ENCODE data around the gene KCNQ5. TPM values are rescaled to one million over a fixed set of nuclear protein-coding genes. Genes with fewer than 3 reads are reported as not detected.

KCNQ5 gene
- total and polyA plus RNA-seq, 2 of the 8 experiments (the other 6 are each of a cell fraction or from before 2014, with no cell fraction given), result 0.83 to 1.2 TPM

DNA sequence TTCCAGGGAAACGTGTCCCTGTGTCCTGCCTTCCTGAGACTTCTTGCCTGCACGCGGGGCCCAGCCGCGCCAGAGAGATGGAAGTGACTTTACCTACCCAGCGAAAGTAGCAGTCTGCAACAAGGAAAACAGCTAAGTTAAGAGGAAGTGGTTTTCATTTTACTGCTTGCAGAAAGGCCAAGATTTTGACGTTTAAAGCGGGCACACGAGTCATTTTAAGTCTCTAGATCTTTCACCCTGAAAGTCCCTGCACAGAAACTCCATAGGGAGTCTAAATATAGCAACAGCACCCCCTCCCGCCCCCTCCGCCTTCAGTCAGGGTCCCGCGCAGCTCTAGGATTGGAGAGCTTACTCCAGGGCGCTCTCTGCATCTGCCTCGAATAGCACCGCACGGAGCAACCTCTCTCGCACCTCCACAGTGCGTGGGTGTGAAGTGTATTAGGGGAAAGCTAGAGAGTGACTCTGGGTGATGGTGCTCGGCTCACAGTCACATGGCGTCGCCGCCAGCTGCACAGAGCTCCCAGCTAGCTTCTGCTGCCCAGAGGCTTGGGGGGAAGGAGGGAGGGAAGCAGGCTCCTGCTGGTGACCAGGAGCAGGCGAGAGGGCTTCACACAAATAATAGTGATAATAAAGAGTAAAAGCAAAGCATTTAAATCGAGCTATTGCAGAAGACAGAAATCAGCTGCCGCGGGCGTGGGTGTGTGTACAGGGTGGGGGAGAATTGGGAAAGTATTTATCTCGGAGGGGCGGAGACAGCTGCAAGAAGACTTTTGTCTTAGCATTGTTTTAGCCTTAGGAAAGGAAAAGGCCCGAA is 1.8 kb upstream of the KCNQ5 start:
- H3K4me2 ChIP-seq (ENCODE audit: insufficient read depth in 1 of 2, low read depth in 2 of 2, low read length in 2 of 2), result peak overlapping the region; percentile 84 to 99
- no peak overlapping the region for H2BK15ac ChIP-seq (ENCODE audit: low read length)
- no peaks in the 10 kb centered on the region for H3K79me2 ChIP-seq (ENCODE audit: control insufficient read depth in 1 of 2, insufficient read depth in 2 of 2, low read length in 2 of 2)
- TF ChIP-seq, protein P1, sequence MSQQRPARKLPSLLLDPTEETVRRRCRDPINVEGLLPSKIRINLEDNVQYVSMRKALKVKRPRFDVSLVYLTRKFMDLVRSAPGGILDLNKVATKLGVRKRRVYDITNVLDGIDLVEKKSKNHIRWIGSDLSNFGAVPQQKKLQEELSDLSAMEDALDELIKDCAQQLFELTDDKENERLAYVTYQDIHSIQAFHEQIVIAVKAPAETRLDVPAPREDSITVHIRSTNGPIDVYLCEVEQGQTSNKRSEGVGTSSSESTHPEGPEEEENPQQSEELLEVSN (IDR thresholded peaks at IDR 0.05), result peak; percentile 84
- no peak for TF ChIP-seq TAF7 (optimal IDR thresholded peaks at IDR 0.05; ENCODE audit: borderline replicate concordance, low read depth, low read length)
- TF ChIP-seq RAD21 (IDR thresholded peaks at IDR 0.05 in 1 of 2, conservative IDR thresholded peaks at IDR 0.05 in 1 of 2; ENCODE audit: low read depth in 2 of 2, low read length in 2 of 2), result no peak
- TF ChIP-seq, protein P2, sequence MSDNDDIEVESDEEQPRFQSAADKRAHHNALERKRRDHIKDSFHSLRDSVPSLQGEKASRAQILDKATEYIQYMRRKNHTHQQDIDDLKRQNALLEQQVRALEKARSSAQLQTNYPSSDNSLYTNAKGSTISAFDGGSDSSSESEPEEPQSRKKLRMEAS (IDR thresholded peaks at IDR 0.05), result peak; percentile 86
- TF ChIP-seq, protein P3, sequence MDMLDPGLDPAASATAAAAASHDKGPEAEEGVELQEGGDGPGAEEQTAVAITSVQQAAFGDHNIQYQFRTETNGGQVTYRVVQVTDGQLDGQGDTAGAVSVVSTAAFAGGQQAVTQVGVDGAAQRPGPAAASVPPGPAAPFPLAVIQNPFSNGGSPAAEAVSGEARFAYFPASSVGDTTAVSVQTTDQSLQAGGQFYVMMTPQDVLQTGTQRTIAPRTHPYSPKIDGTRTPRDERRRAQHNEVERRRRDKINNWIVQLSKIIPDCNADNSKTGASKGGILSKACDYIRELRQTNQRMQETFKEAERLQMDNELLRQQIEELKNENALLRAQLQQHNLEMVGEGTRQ (IDR thresholded peaks at IDR 0.05; ENCODE audit: low read length), result peak; percentile 9; the same call in 1 of the 2 replicates
- no peak for TF ChIP-seq NANOG (IDR thresholded peaks at IDR 0.05; ENCODE audit: insufficient read depth, low read depth, low read length, poor library complexity, severe bottlenecking)
- no peak for TF ChIP-seq CBX5 (IDR thresholded peaks at IDR 0.05; ENCODE audit: low read depth, low read length)
- no peak for TF ChIP-seq SP2 (IDR thresholded peaks at IDR 0.05; ENCODE audit: low read length)
- TF ChIP-seq EGR1 (IDR thresholded peaks at IDR 0.05; ENCODE audit: borderline replicate concordance, low read depth, low read length), result peak; percentile 38; the same call in 1 of the 2 replicates

More for the DNA sequence above, 1.8 kb upstream of the KCNQ5 start:
- H3K23me2 ChIP-seq (ENCODE audit: low read depth, low read length), result peaks cover 24% of the 10 kb centered on the region; the same call in 1 of the 2 replicates
- H4K20me1 ChIP-seq (replicated peaks in 1 of 2; ENCODE audit: control insufficient read depth in 1 of 2, insufficient read depth in 2 of 2, low read length in 2 of 2), result no peaks in the 10 kb centered on the region
- WGBS, 2 experiments (ENCODE audit: extremely low coverage in 1 of 2, insufficient coverage in 1 of 2, insufficient read length in 1 of 2, insufficient replicate concordance in 2 of 2, low coverage in 1 of 2, low lambda C conversion rate in 2 of 2, missing lambda C conversion rate in 1 of 2), result 15% methylated on average over 31 of the region's 31 CpGs; no CpG with 5 or more reads in 1 of the 2 experiments
- no peak overlapping the region for H2BK20ac ChIP-seq (ENCODE audit: low read length)
- H3K9me3 ChIP-seq (ENCODE audit: insufficient read depth in 2 of 2, low read depth in 1 of 2, low read length in 1 of 2), result no peaks in the 10 kb centered on the region
- H2BK120ac ChIP-seq (replicated peaks; ENCODE audit: low read depth, low read length), result no peak overlapping the region
- peak overlapping the region; percentile 14 to 78 (median 44); a peak in 7 of 8 replicates for H3K4me3 ChIP-seq (ENCODE audit: extremely low read depth in 1 of 4, insufficient read depth in 2 of 4, low read depth in 3 of 4, low read length in 4 of 4)
- H3K9ac ChIP-seq (replicated peaks in 1 of 4; ENCODE audit: extremely low read depth in 1 of 4, low read depth in 3 of 4, low read length in 3 of 4), result no peak overlapping the region
- H2BK5ac ChIP-seq (ENCODE audit: low read depth, low read length), result no peak overlapping the region
- H3K18ac ChIP-seq (ENCODE audit: extremely low read depth, low read length), result no peak overlapping the region
- H3K36me3 ChIP-seq (ENCODE audit: control insufficient read depth in 2 of 4, insufficient read depth in 4 of 4, low read length in 3 of 4), result no peaks in the 10 kb centered on the region
- H3K56ac ChIP-seq (replicated peaks; ENCODE audit: insufficient read length, low read depth, low read length), result no peak overlapping the region
- FAIRE-seq (no peak), DNase-seq (ENCODE audit: low read depth in 1 of 2, low spot score in 2 of 2) (peak in 1 of 2 experiments; percentile 65)
- no peak overlapping the region for H4K91ac ChIP-seq (replicated peaks; ENCODE audit: insufficient read length, low read length)
- H3K79me1 ChIP-seq (ENCODE audit: low read depth, low read length), result no peaks in the 10 kb centered on the region
- no peak overlapping the region for H3K4ac ChIP-seq (replicated peaks; ENCODE audit: insufficient read length, low read depth, low read length)
- no peak overlapping the region for H3K27ac ChIP-seq (ENCODE audit: low read depth, low read length)
- H4K8ac ChIP-seq (ENCODE audit: extremely low read depth, insufficient read depth, low read length), result no peak overlapping the region
- no peak overlapping the region for H2AK5ac ChIP-seq (ENCODE audit: low read depth, low read length)
- H3K4me1 ChIP-seq (replicated peaks in 1 of 4; ENCODE audit: control insufficient read depth in 3 of 4, insufficient read depth in 4 of 4, low read length in 3 of 4), result peaks cover 0 to 17% (median 6%) of the 10 kb centered on the region in 4 experiments; a peak in 4 of 7 replicates
- ChIA-PET POLR2A (ENCODE audit: partially characterized antibody) (no interaction called here), CTCF (ENCODE audit: partially characterized antibody) (interaction anchor here (0.9 to 9.6 kb wide), 15 partner anchors 8 to 511 kb away, joined by 3 to 168 read pairs (median 4); no protein-coding TSS in a partner anchor)
- no peak overlapping the region for H2BK12ac ChIP-seq (ENCODE audit: low read depth, low read length)
- peaks cover 25 to 54% (median 45%) of the 10 kb centered on the region in 4 experiments for H3K27me3 ChIP-seq (replicated peaks in 1 of 4; ENCODE audit: control insufficient read depth in 3 of 4, extremely low read depth in 1 of 4, insufficient read depth in 3 of 4, low read length in 3 of 4)
- H4K5ac ChIP-seq (ENCODE audit: insufficient read length, low read depth, low read length), result no peak overlapping the region
- H3K14ac ChIP-seq (ENCODE audit: insufficient read length), result no peak overlapping the region
- H2AFZ ChIP-seq (ENCODE audit: low read length), result peak overlapping the region; percentile 86
- no peak overlapping the region for H3K23ac ChIP-seq (ENCODE audit: insufficient read length)

Measured in H1 (cell line).